Panc1 (cell line): ENCODE data around the gene SSC4D. TPM values are rescaled to one million over a fixed set of nuclear protein-coding genes. Genes with fewer than 3 reads are reported as not detected.

Source experiments
- ATAC-seq: fragments of 200-7000 bp; cut with Tn5 transposase; 2 replicates; pipeline ENCODE4 v1.9.1; 2020; ENCODE audit warnings: mild to moderate bottlenecking, moderate library complexity
- BruUV-seq: library from RNA; stranded (reverse); fragments of 400-500 nt; replicated peaks from 2 replicates; lab custom pipeline; 2021; lab: Mats Ljungman, UMichigan
- CTCF ChIA-PET: fragments of 300-600 bp; sonication (Branson Sonifier 250); formaldehyde crosslinking; loops from one replicate; lab custom pipeline; 2022; ENCODE audit warnings: antibody characterized with exemption; lab: Charles Lee
- POLR2A ChIA-PET: fragments of 300-600 bp; sonication (Branson Sonifier 250); formaldehyde crosslinking; loops from one replicate; lab custom pipeline; 2022; ENCODE audit warnings: antibody characterized with exemption; lab: Charles Lee
- DNase-seq: peaks from one replicate; pipeline ENCODE4 v3.0.0-alpha.2; 2010; ENCODE audit warnings: low read depth, low spot score
- H3K27ac ChIP-seq: 2 replicates; pipeline ENCODE4 v1.5.1; 2011; ENCODE audit warnings: mild to moderate bottlenecking, low read length, inconsistent platforms
- H3K27me3 ChIP-seq: fragments of 200-500 bp; sonication (Bioruptor generic); 2 replicates; pipeline ENCODE4 v1.6.0; 2014; ENCODE audit warnings: low read length, inconsistent platforms; ENCODE audit not compliant: control insufficient read depth, insufficient read depth
- H3K36me3 ChIP-seq: fragments of 200-500 bp; sonication (Bioruptor generic); 2 replicates; pipeline ENCODE4 v1.5.1; 2014; ENCODE audit warnings: inconsistent platforms, mild to moderate bottlenecking, low read length, moderate library complexity; ENCODE audit not compliant: control insufficient read depth, insufficient read depth
- H3K4me1 ChIP-seq: 2 replicates; pipeline ENCODE4 v1.5.1; 2011; ENCODE audit warnings: inconsistent platforms, mild to moderate bottlenecking, low read length, moderate library complexity; ENCODE audit not compliant: control insufficient read depth, insufficient read depth
- H3K4me3 ChIP-seq, 2 experiments: 2 replicates each; pipeline ENCODE4 v1.5.1; 2011 to 2012; ENCODE audit warnings: low read depth in 2 of 2, low read length in 2 of 2, mild to moderate bottlenecking in 2 of 2, inconsistent platforms in 1 of 2, moderate library complexity in 1 of 2
- H3K9me3 ChIP-seq: fragments of 200-500 bp; sonication (Bioruptor generic); 2 replicates; pipeline ENCODE4 v1.5.1; 2014; ENCODE audit warnings: low read depth, mild to moderate bottlenecking, inconsistent platforms, low read length, moderate library complexity; ENCODE audit not compliant: control insufficient read depth, insufficient read depth
- POLR2AphosphoS5 ChIP-seq: IDR thresholded peaks from 2 replicates; pipeline ENCODE4 v1.6.1; 2012; ENCODE audit warnings: mild to moderate bottlenecking, low read depth, low read length, moderate library complexity
- SIN3A ChIP-seq: IDR thresholded peaks from 2 replicates; pipeline ENCODE4 v1.6.1; 2012; ENCODE audit warnings: low read depth, mild to moderate bottlenecking, low read length, moderate library complexity, borderline replicate concordance; ENCODE audit not compliant: insufficient read depth
- TCF7L2 ChIP-seq: IDR thresholded peaks from 2 replicates; pipeline ENCODE4 v1.6.1; 2011; ENCODE audit warnings: mild to moderate bottlenecking, low read depth, low read length, inconsistent platforms
- in situ Hi-C: cut with HindIII; loops from 2 replicates; pipeline ENCODE4 v1.10.0; 2016; ENCODE audit warnings: low sequenced_read_pairs, low pct_unique_long_range_greater_than_20kb
- intact Hi-C: fragments of 100-400 bp; cut with micrococcal nuclease; formaldehyde crosslinking; loops from one replicate; pipeline ENCODE4 v1.10.0; 2022; ENCODE audit not compliant: unreplicated experiment
- total RNA-seq: library from RNA; stranded (reverse); gene quantifications from one replicate; pipeline ENCODE4 v1.2.1, GENCODE V29; 2021; ENCODE audit not compliant: unreplicated experiment
- TF ChIP-seq, protein P1 (sequence below): fragments of 450-650 bp; IDR thresholded peaks from 2 replicates; pipeline ENCODE4 v1.5.1; 2017; ENCODE audit warnings: mild to moderate bottlenecking
- TF ChIP-seq, protein P2 (sequence below), 2 experiments: IDR thresholded peaks; 2 replicates each; pipeline ENCODE4 v1.6.1; 2011 to 2012; ENCODE audit warnings: low read depth in 2 of 2, control low read depth in 1 of 2, low read length in 1 of 2, mild to moderate bottlenecking in 1 of 2, moderate library complexity in 1 of 2; ENCODE audit not compliant: insufficient read depth in 1 of 2

The SSC4D gene
- total RNA-seq, 1 experiment from 2014 or later, result 1.6 TPM

DNA sequence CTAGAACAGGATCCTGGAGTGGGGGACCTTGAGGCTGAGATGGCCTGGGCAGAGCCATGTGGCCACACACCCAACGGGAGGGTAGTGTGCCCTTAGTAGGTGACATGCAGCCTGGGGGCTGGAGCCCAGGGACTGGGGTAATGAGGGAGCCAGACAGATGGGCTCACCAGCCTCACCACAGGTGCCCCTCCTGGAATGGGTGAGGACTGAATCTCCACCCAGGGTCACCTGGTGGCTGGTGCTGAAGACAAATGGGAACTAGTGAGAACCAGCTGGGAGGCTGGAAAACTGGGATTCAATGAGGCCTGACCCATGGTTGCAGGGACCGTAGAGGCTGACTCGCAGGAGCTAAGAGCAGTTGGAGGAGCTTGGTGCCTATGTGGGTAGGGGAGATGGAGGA lies 21.3 kb upstream of the SSC4D start:
- no peaks in the 10 kb centered on the region for H3K9me3 ChIP-seq
- no peaks in the 10 kb centered on the region for H3K36me3 ChIP-seq
- ChIA-PET CTCF (no interaction called here), POLR2A (no interaction called here)
- no peak overlapping the region for H3K27ac ChIP-seq
- H3K4me3 ChIP-seq, result no peak overlapping the region
- DNase-seq, result no peak
- ATAC-seq, result no peak
- intact Hi-C loops (no loop called here), in situ Hi-C loops (no loop called here)
- no peaks in the 10 kb centered on the region for H3K27me3 ChIP-seq
- no TSS peak for BruUV-seq
- H3K4me1 ChIP-seq, result no peaks in the 10 kb centered on the region
- no peak for TF ChIP-seq POLR2AphosphoS5
- TF ChIP-seq, protein P1, sequence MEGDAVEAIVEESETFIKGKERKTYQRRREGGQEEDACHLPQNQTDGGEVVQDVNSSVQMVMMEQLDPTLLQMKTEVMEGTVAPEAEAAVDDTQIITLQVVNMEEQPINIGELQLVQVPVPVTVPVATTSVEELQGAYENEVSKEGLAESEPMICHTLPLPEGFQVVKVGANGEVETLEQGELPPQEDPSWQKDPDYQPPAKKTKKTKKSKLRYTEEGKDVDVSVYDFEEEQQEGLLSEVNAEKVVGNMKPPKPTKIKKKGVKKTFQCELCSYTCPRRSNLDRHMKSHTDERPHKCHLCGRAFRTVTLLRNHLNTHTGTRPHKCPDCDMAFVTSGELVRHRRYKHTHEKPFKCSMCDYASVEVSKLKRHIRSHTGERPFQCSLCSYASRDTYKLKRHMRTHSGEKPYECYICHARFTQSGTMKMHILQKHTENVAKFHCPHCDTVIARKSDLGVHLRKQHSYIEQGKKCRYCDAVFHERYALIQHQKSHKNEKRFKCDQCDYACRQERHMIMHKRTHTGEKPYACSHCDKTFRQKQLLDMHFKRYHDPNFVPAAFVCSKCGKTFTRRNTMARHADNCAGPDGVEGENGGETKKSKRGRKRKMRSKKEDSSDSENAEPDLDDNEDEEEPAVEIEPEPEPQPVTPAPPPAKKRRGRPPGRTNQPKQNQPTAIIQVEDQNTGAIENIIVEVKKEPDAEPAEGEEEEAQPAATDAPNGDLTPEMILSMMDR, result no peak
- TF ChIP-seq, protein P2, sequence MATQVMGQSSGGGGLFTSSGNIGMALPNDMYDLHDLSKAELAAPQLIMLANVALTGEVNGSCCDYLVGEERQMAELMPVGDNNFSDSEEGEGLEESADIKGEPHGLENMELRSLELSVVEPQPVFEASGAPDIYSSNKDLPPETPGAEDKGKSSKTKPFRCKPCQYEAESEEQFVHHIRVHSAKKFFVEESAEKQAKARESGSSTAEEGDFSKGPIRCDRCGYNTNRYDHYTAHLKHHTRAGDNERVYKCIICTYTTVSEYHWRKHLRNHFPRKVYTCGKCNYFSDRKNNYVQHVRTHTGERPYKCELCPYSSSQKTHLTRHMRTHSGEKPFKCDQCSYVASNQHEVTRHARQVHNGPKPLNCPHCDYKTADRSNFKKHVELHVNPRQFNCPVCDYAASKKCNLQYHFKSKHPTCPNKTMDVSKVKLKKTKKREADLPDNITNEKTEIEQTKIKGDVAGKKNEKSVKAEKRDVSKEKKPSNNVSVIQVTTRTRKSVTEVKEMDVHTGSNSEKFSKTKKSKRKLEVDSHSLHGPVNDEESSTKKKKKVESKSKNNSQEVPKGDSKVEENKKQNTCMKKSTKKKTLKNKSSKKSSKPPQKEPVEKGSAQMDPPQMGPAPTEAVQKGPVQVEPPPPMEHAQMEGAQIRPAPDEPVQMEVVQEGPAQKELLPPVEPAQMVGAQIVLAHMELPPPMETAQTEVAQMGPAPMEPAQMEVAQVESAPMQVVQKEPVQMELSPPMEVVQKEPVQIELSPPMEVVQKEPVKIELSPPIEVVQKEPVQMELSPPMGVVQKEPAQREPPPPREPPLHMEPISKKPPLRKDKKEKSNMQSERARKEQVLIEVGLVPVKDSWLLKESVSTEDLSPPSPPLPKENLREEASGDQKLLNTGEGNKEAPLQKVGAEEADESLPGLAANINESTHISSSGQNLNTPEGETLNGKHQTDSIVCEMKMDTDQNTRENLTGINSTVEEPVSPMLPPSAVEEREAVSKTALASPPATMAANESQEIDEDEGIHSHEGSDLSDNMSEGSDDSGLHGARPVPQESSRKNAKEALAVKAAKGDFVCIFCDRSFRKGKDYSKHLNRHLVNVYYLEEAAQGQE (IDR thresholded peaks at IDR 0.05; ENCODE audit: insufficient read depth in 1 of 2, low read depth in 2 of 2, low read length in 1 of 2), result no peak
- no peak for TF ChIP-seq TCF7L2
- no peak for TF ChIP-seq SIN3A

DNA sequence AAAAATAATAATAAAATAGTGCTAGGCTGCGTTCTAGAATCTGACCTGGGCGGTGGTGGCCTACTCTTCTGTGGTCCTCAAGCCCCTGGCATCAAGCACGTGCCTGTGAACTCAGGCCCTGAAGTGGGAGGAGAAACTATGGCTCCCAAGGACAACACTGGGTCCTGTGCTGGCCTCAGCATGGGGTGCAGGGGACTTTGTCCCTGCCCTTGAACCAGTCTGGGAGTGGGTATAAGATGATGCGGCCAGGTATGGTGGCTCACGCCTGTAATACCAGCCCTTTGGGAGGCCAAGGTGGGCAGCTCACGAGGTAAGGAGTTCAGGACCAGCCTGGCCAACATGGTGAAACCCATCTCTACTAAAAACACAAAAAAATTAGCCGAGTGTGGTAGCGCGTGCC lies 20.7 kb upstream of the SSC4D start:
- ChIA-PET CTCF (interaction anchor here (0.6 kb wide), 1 partner anchor 279 kb away, joined by 5 read pairs; no protein-coding TSS in a partner anchor), POLR2A (no interaction called here)
- no peaks in the 10 kb centered on the region for H3K9me3 ChIP-seq
- ATAC-seq (no peak), DNase-seq (no peak)
- intact Hi-C loops, result no loop called here
- in situ Hi-C loops, result no loop called here
- H3K27me3 ChIP-seq, result no peaks in the 10 kb centered on the region
- no peak overlapping the region for H3K4me3 ChIP-seq
- TF ChIP-seq SIN3A, result no peak
- TF ChIP-seq, protein P1, result no peak
- BruUV-seq, result no TSS peak
- no peaks in the 10 kb centered on the region for H3K36me3 ChIP-seq
- no peaks in the 10 kb centered on the region for H3K4me1 ChIP-seq
- no peak overlapping the region for H3K27ac ChIP-seq
